Central memory CD8-positive, alpha-beta T cell (primary cell): ENCODE data around the gene MEX3B.

Experiments
- ATAC-seq: fragments of 150-1000 bp; cut with Tn5 transposase; replicated peaks from 2 replicates; pipeline ENCODE4 v1.10.0; 2022; ENCODE audit warnings: mild to moderate bottlenecking, moderate FRiP score, moderate number of reproducible peaks; ENCODE audit not compliant: poor library complexity, severe bottlenecking; ENCODE audit errors: extremely low read depth
- DNase-seq, 2 donors: peaks; one replicate each; pipeline ENCODE4 v3.0.0; 2021; ENCODE audit warnings: low spot score in 2 of 2
- H3K27ac Mint-ChIP-seq: one replicate; pipeline ENCODE4 v1.8.0; 2022; ENCODE audit warnings: low read depth, mild to moderate bottlenecking, moderate library complexity, mixed read lengths
- H3K27me3 Mint-ChIP-seq: one replicate; pipeline ENCODE4 v1.8.0; 2022; ENCODE audit warnings: mixed read lengths
- H3K36me3 Mint-ChIP-seq: one replicate; pipeline ENCODE4 v1.8.0; 2022; ENCODE audit warnings: mild to moderate bottlenecking, moderate library complexity, mixed read lengths; ENCODE audit not compliant: insufficient read depth
- H3K4me1 Mint-ChIP-seq: one replicate; pipeline ENCODE4 v1.8.0; 2022; ENCODE audit warnings: mixed read lengths
- H3K4me3 Mint-ChIP-seq: one replicate; pipeline ENCODE4 v1.8.0; 2022; ENCODE audit warnings: mild to moderate bottlenecking, moderate library complexity, mixed read lengths
- H3K9me3 Mint-ChIP-seq: one replicate; pipeline ENCODE4 v1.8.0; 2022; ENCODE audit warnings: mixed read lengths

MEX3B gene

DNA sequence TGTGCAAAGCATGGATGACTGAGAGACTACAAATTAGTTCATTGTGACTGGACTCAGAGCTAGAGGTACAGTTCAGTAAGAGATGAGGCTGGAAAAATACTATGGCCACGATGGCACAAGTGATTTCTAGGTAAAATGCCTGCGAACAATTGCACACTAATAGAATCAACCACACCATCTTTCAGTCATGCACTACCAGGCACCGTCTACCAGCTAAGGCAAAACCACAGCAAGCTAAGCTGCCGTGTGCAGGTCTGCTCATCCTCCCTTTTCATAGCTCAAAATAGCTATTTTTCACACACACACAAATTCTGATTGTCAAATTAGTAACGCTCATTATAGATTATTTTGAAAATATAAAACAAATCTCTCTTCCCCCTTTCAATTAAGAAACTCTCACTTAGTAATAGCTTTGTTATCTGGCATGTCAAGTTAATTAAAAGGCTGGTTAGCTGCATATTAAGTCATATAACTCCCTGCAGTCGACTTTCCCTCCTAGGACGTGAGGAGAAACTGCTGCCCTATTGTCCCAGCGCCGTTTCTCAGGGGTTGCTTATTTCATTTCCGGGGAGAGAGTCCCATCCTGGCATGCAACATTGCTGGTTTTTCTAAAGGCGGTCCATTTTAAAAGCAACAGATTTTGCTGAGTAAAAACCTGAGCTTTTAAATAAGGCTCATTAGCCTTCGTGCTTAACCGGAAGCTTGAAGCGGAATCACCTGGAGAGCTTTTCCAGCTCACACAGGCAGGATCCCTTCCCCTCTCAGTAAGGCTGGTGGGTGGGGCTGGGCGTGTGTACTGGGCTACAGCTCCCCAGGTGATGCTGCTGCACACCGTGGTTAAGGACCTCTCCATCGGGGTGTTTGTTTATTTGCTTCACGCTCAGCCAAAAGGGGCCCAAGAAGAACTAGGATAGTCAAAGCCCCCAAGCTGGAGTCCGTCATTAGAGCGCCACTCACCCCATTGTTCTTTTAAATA lies 16.9 kb upstream of the MEX3B start:
- H3K27ac Mint-ChIP-seq, result no peak overlapping the region
- no peaks in the 10 kb centered on the region for H3K4me1 Mint-ChIP-seq
- ATAC-seq (no peak), DNase-seq (no peak)
- H3K36me3 Mint-ChIP-seq, result peaks cover 2% of the 10 kb centered on the region
- H3K4me3 Mint-ChIP-seq, result no peak overlapping the region
- peaks cover 84% of the 10 kb centered on the region for H3K27me3 Mint-ChIP-seq
- no peaks in the 10 kb centered on the region for H3K9me3 Mint-ChIP-seq

DNA sequence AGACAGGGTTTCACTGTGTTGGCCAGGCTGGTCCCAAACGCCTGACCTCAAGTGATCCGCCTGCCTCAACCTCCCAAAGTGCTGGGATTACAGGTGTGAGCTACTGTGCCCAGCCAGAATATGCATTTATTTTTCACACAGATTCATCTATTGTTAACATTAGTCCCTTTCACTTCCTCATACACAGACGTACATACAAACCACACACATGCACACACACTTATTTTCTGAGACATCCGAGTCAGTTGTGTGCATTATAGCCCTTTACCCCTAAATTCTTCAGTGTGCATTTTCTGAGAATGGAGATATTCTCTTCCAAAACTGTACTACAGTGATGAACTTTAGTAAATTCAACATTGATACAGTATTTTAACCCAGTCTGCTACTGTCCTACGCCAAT lies 15.0 kb upstream of the MEX3B start:
- Mint-ChIP-seq H3K4me1 (no peaks in the 10 kb centered on the region), H3K36me3 (peaks cover 2% of the 10 kb centered on the region), H3K4me3 (no peak overlapping the region), H3K27me3 (peaks cover 85% of the 10 kb centered on the region), H3K9me3 (no peaks in the 10 kb centered on the region), H3K27ac (no peak overlapping the region)
- DNase-seq (no peak), ATAC-seq (no peak)

DNA sequence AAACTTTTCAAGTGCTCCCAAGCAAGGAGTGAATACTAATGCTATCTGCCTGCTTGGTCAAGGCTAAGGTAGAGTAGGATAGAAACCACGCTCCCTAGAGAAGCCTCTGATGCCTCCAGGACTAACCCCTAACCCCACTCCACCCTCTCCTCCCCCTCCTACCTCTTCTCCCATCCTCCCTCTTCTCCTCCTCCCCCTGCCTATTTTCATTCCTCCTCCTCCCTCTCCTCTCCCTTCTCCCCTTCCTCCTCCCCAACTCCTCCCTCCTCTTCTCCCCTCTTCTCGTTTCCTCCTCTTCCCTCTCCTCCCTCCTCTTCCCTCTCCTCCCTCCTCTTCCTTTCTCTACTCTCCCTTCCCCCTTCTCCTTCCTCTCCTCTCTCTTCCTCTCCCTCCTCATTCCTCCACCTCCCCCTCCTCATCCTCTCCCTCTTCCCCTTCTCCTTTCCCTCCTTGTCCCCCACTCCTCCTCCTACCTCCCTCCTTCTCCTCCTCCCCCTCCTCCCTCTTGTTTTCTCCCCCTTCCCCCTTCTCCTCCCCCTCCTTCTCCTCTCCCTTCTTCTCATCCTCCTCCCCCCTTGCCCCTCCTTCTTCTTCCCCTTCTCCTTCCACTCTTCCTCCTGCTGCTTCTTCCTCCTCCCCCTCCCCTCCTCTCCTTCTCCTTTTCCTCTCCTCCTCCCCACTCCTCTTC lies 12.8 kb upstream of the MEX3B start:
- DNase-seq (no peak), ATAC-seq (no peak)
- Mint-ChIP-seq H3K4me1 (no peaks in the 10 kb centered on the region), H3K4me3 (no peak overlapping the region), H3K27ac (no peak overlapping the region), H3K36me3 (peaks cover 2% of the 10 kb centered on the region), H3K27me3 (peaks cover 79% of the 10 kb centered on the region), H3K9me3 (no peaks in the 10 kb centered on the region)

DNA sequence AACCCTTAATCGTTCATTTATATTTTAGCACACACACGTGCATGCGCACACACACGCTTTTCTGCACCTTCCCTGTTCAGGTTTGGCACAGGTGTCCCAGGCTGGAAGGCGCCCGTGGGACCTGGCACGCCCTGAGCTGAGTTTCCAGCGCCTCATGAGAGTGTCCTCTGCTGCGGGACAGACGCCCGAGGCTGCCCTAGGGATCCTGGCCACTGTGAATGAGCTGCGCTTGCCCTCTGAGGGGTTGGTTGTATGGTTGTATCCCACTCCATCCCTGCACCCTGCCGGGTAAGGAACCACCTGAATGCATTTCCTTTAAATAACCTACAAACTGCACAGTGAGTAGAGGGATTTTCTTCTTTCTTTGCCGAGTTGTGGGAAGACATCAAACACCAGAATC lies 12.2 kb upstream of the MEX3B start:
- no peak overlapping the region for H3K4me3 Mint-ChIP-seq
- no peak for ATAC-seq
- DNase-seq, result no peak
- peaks cover 2% of the 10 kb centered on the region for H3K36me3 Mint-ChIP-seq
- H3K27me3 Mint-ChIP-seq, result peaks cover 79% of the 10 kb centered on the region
- H3K4me1 Mint-ChIP-seq, result no peaks in the 10 kb centered on the region
- no peak overlapping the region for H3K27ac Mint-ChIP-seq
- no peaks in the 10 kb centered on the region for H3K9me3 Mint-ChIP-seq

DNA sequence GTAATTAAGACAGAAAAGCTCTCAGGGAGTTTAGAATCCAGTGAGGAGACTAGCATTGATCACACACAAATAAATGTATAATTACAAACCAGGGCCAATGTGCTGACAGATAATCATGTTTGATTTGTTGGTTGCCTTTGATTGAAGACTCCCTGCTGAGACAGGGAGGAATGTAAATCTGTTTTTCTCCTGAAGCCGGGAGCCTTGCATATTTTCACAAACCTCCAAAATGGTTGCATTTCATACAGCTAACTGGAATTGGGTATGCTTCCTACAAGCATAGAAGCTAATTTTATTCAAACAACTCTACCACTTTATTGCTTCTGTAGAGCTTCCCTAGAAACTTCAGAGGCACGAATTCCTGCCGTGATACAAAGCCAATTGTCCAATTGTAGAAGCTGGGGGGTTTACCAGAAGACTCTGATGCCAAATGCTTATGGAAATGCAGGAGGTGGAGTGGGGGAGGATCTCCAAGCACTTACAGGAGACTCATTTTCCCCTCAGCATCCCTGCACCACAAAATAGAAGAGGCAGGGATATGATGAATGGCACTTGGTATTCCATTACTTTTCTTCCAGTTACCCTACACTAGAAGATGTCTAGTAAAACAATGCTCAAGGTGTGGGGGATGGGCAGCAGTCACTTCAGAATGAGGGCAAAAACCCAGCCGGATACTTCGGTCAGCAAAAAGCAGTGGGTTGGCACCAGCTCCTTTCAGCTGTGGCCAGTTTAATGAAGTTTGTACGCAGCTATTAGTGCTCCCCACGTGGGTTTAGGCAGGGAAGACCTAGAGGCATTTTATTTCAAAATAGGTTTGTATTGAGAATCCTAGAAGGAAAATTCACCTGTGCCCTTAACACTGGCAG lies 11.4 kb upstream of the MEX3B start:
- H3K27ac Mint-ChIP-seq, result no peak overlapping the region
- H3K4me3 Mint-ChIP-seq, result no peak overlapping the region

DNA sequence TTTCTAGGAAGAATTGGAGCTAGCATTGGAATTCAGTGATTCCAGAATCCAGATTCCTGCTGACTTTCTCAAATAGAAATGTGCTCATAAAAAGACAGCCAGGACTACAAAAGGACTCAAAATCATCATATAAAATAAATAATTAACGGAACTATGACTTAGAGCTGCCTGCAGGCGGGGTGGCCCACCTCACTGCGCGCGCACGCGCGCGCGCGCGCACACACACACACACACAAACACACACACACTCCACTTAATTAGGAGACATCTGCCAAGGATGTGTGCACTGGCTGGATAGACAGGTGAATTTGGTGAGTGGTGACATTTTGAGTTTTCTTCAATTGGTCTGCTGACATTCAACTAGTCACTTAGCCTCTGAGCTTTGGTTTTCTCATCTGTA lies 6.9 kb upstream of the MEX3B start:
- no peak overlapping the region for H3K27ac Mint-ChIP-seq
- no peak overlapping the region for H3K4me3 Mint-ChIP-seq
- no peaks in the 10 kb centered on the region for H3K36me3 Mint-ChIP-seq
- H3K9me3 Mint-ChIP-seq, result no peaks in the 10 kb centered on the region
- peaks cover 41% of the 10 kb centered on the region for H3K27me3 Mint-ChIP-seq
- DNase-seq, result no peak
- peaks cover 3% of the 10 kb centered on the region for H3K4me1 Mint-ChIP-seq
- no peak for ATAC-seq

More for the DNA sequence above, 11.4 kb upstream of the MEX3B start:
- no peak for DNase-seq
- Mint-ChIP-seq H3K9me3 (no peaks in the 10 kb centered on the region), H3K4me1 (no peaks in the 10 kb centered on the region), H3K27me3 (peaks cover 71% of the 10 kb centered on the region), H3K36me3 (no peaks in the 10 kb centered on the region)
- no peak for ATAC-seq

DNA sequence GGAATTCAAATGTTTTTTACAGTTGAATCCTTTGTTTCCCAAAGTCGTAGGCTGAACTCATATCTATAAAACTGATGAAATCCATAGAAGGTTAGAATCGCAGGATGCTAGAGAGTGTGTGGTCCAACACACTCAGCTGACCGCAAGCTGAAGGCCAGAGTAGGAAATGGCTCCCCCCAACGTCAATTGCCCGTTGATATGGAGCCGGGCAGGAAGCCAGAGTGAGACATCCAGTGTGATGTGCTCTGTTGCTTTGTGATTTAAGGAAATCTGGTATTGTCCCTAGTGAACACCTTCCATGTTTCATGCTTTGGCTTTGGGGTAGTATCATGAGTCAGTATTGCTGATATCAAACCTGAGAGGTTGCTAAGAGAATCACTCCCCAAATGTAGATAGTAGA lies 5.8 kb upstream of the MEX3B start:
- Mint-ChIP-seq H3K4me3 (no peak overlapping the region), H3K9me3 (no peaks in the 10 kb centered on the region), H3K27me3 (peaks cover 37% of the 10 kb centered on the region), H3K27ac (no peak overlapping the region), H3K4me1 (peaks cover 7% of the 10 kb centered on the region), H3K36me3 (no peaks in the 10 kb centered on the region)
- no peak for DNase-seq
- no peak for ATAC-seq

DNA sequence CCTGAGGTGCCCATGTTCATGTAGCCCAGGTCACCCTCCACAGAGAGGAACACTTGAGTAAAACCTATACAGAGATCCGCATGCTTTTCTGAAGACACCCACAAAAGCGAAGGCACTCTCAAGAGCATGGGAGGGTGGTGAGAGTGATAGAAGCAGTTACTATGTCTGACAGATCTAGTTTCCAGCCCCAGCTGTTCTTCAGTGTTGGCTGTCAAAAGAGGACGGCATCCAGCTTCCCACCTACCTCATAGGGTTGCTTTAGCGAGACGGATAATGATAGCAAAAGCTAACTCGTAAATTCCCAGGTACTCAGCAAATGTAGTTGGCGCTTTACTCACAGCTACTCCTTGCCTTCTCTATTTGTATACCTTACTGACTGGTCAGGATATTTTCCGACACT lies 3.0 kb upstream of the MEX3B start:
- no peaks in the 10 kb centered on the region for H3K9me3 Mint-ChIP-seq
- no peak for ATAC-seq
- peaks cover 7% of the 10 kb centered on the region for H3K4me1 Mint-ChIP-seq
- H3K36me3 Mint-ChIP-seq, result peaks cover 5% of the 10 kb centered on the region
- H3K27ac Mint-ChIP-seq, result no peak overlapping the region
- no peak for DNase-seq
- no peak overlapping the region for H3K4me3 Mint-ChIP-seq
- peaks cover 23% of the 10 kb centered on the region for H3K27me3 Mint-ChIP-seq

DNA sequence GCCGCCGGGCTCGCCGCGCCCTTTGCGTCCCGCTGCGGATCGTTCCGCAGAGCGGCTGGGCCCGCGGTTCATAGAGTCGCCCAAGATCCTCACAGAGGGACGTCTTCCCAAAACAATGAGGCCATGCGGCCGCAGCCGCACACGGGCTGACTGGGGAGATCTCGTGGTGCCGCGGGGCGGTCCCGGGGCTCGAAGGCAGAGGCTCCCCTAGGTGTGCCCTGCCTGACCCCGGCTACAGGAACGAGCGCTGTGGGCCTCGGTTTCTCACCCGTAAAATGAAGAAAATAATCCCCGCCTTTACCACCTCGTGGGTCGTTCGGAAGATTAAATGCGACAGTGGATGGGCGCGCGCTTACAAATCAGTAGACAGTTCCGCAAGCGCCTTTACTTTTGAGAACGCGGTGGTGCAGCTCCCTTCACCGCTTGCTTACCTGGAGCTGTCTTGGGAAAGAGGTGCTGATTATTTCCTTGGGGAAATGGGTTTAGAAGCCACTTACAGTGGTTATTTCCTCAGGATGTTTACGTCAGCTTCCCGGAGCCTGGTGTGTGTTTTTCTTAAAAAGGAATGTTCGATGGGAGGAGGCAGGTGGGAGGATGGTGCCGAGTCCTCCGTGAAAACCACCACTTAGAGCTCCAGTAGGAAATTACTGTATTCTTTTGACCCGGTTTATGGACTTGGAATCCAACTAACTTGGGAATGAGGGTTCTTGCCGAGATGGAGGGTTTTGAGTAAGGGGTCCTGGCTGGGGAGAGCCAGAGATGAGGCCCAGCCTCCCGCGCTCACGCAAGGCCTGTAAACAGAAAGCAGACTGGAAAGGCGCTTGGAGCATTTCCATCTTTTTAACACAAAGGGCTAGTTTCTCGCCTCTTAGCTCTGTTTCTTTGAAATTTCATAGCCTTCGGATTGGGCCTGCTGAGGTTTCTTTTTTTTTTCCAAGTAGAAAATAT lies 1.9 kb upstream of the MEX3B start:
- DNase-seq (no peak), ATAC-seq (peak; percentile 1)
- Mint-ChIP-seq H3K9me3 (no peaks in the 10 kb centered on the region), H3K27me3 (peaks cover 24% of the 10 kb centered on the region), H3K4me1 (peaks cover 7% of the 10 kb centered on the region), H3K4me3 (peak overlapping the region; percentile 84), H3K36me3 (peaks cover 5% of the 10 kb centered on the region), H3K27ac (no peak overlapping the region)

DNA sequence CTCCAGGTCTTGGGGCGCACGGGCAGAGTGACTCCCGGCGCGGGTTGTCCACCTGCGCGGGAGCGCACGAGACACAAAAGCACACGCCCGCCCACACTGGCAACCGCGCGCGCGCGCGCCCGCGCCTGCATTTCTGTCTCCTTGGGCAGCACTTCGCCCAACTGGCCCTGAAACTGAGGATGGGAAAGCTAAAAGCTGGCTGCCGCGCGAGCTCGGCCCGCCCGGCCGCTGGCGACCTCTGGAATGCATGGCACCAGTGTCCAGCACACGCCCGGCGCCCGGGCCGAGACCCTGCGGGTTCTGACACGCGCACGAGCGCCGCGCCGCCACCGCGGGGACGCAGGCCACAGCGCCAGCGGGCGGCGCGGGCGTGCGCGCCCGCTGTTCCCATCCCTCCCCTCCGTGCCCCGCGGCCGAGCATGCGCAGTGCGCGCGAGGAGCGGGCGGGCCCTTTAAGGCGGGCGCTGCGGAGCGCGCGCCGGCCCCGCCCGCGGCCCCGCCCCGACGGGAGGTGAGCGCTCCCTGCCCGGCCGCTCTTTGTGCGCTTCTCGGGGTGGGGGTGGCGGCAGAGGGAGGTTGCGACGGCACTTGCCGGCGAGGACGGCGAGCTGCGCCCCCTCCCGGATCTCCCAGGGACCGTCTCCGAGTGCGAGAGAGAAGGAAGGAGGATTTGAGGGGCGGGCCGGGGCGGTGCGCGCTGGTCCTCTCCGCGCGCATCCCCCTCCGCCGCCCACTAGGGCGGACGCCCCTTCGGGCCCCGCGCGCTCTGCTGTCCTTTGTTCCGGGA lies 1.0 kb upstream of the MEX3B start:
- DNase-seq (peak; percentile 60 to 72), ATAC-seq (peak; percentile 64)
- peaks cover 5% of the 10 kb centered on the region for H3K36me3 Mint-ChIP-seq
- no peaks in the 10 kb centered on the region for H3K9me3 Mint-ChIP-seq
- H3K27me3 Mint-ChIP-seq, result peaks cover 24% of the 10 kb centered on the region
- H3K4me3 Mint-ChIP-seq, result peak overlapping the region; percentile 84
- peak overlapping the region; percentile 67 for H3K27ac Mint-ChIP-seq
- H3K4me1 Mint-ChIP-seq, result peaks cover 7% of the 10 kb centered on the region
